Keratinocyte (primary cell): Measurements from ENCODE around the gene PAPOLA. TPM values are rescaled to one million over a fixed set of nuclear protein-coding genes. Genes with fewer than 3 reads are reported as not detected.

Experiments used
- DNase-seq: peaks from one replicate; pipeline ENCODE4 v3.0.0-alpha.2; 2011; ENCODE audit warnings: low read depth, missing footprints, low spot score
- FAIRE-seq: peaks from 2 replicates; lab custom pipeline; 2011; peaks lifted over from hg19 to GRCh38; lab: Jason Lieb, UNC
- H2AFZ ChIP-seq: 2 replicates; pipeline ENCODE4 v1.6.0; 2012; ENCODE audit warnings: low read length, control low read depth, inconsistent platforms; ENCODE audit not compliant: control insufficient read depth
- H3K27ac ChIP-seq: 2 replicates; pipeline ENCODE4 v1.5.1; 2011; ENCODE audit warnings: low read length; ENCODE audit not compliant: control insufficient read depth, insufficient read depth
- H3K27me3 ChIP-seq: 3 replicates; pipeline ENCODE4 v1.6.0; 2011; ENCODE audit warnings: low read length; ENCODE audit not compliant: control insufficient read depth, insufficient read depth; ENCODE audit errors: extremely low read depth
- H3K36me3 ChIP-seq, 2 experiments: 2 replicates in 1 of 2; 3 replicates in 1 of 2; pipeline ENCODE4 v1.5.1; 2011; ENCODE audit warnings: low read length in 2 of 2, mild to moderate bottlenecking in 1 of 2; ENCODE audit not compliant: control insufficient read depth in 2 of 2, insufficient read depth in 2 of 2; ENCODE audit errors: extremely low read depth in 1 of 2
- H3K4me1 ChIP-seq: 3 replicates; pipeline ENCODE4 v1.5.1; 2011; ENCODE audit warnings: low read length; ENCODE audit not compliant: control insufficient read depth, insufficient read depth; ENCODE audit errors: extremely low read depth
- H3K4me2 ChIP-seq: 3 replicates; pipeline ENCODE4 v1.6.0; 2011; ENCODE audit warnings: low read depth, low read length; ENCODE audit not compliant: control insufficient read depth, insufficient read depth; ENCODE audit errors: extremely low read depth
- H3K4me3 ChIP-seq, 3 experiments: fragments of 200-600 bp in 1 of 3; sonication (generic) in 1 of 3; 2 replicates in 2 of 3; 3 replicates in 1 of 3; pipeline ENCODE4 v1.5.1; 2011 to 2016; ENCODE audit warnings: low read length in 3 of 3, mild to moderate bottlenecking in 3 of 3, control low read depth in 2 of 3, inconsistent platforms in 1 of 3, low read depth in 1 of 3, mixed read lengths in 1 of 3, mixed run types in 1 of 3, moderate library complexity in 1 of 3; ENCODE audit not compliant: control insufficient read depth in 2 of 3, insufficient read depth in 2 of 3; ENCODE audit errors: extremely low read depth in 1 of 3
- H3K79me2 ChIP-seq: 2 replicates; pipeline ENCODE4 v1.6.0; 2012; ENCODE audit warnings: low read length; ENCODE audit not compliant: control insufficient read depth, insufficient read depth
- H3K9ac ChIP-seq: 3 replicates; pipeline ENCODE4 v1.6.0; 2011; ENCODE audit warnings: low read length; ENCODE audit not compliant: control insufficient read depth, insufficient read depth; ENCODE audit errors: extremely low read depth
- H3K9me1 ChIP-seq: 3 replicates; pipeline ENCODE4 v1.6.0; 2011; ENCODE audit warnings: low read length; ENCODE audit not compliant: control insufficient read depth, insufficient read depth; ENCODE audit errors: extremely low read depth
- H3K9me3 ChIP-seq: 2 replicates; pipeline ENCODE4 v1.5.1; 2012; ENCODE audit warnings: low read depth, low read length; ENCODE audit not compliant: control insufficient read depth
- H4K20me1 ChIP-seq: 3 replicates; pipeline ENCODE4 v1.6.0; 2011; ENCODE audit warnings: low read length; ENCODE audit not compliant: control insufficient read depth, insufficient read depth; ENCODE audit errors: extremely low read depth
- EZH2 ChIP-seq: IDR thresholded peaks from one replicate; pipeline ENCODE4 v1.6.1; 2012; ENCODE audit warnings: inconsistent platforms, mild to moderate bottlenecking, low read length, moderate library complexity
- dilution Hi-C: fragments of 300-500 bp; cut with MboI; formaldehyde crosslinking; loops from one replicate; pipeline ENCODE4 v1.7.0; 2020; ENCODE audit warnings: low sequenced_read_pairs; ENCODE audit not compliant: extremely low pct_ligation_motif_present
- polyA plus RNA-seq, 5 experiments: library from polyadenylated mRNA; depleted of rRNA in 3 of 5; stranded (reverse) in 3 of 5; stranded (forward) in 1 of 5; unstranded in 1 of 5; fragments of >200 nt; gene quantifications; 1 replicate in 1 of 5; 2 replicates in 3 of 5; 3 replicates in 1 of 5; pipeline versions ENCODE4 v1.2.1 to v1.2.3, GENCODE V29; 2011 to 2012; ENCODE audit warnings: missing spikeins in 2 of 5, low read depth in 1 of 5, low replicate concordance in 1 of 5
- TF ChIP-seq, protein P1 (sequence below), 3 experiments: IDR thresholded peaks in 1 of 3; conservative IDR thresholded peaks in 1 of 3; optimal IDR thresholded peaks in 1 of 3; 2 replicates in 2 of 3; 3 replicates in 1 of 3; pipeline versions ENCODE3 to v1.5.1; 2011; ENCODE audit warnings: low read length in 3 of 3, mild to moderate bottlenecking in 3 of 3, moderate library complexity in 2 of 3, control low read depth in 1 of 3, inconsistent platforms in 1 of 3; ENCODE audit not compliant: insufficient read depth in 2 of 3; ENCODE audit errors: extremely low read depth in 1 of 3

Gene PAPOLA
- polyA plus RNA-seq, 1 donor (not counting 4 experiments of a cell fraction or from before 2014, with no cell fraction given) = 154 TPM

DNA sequence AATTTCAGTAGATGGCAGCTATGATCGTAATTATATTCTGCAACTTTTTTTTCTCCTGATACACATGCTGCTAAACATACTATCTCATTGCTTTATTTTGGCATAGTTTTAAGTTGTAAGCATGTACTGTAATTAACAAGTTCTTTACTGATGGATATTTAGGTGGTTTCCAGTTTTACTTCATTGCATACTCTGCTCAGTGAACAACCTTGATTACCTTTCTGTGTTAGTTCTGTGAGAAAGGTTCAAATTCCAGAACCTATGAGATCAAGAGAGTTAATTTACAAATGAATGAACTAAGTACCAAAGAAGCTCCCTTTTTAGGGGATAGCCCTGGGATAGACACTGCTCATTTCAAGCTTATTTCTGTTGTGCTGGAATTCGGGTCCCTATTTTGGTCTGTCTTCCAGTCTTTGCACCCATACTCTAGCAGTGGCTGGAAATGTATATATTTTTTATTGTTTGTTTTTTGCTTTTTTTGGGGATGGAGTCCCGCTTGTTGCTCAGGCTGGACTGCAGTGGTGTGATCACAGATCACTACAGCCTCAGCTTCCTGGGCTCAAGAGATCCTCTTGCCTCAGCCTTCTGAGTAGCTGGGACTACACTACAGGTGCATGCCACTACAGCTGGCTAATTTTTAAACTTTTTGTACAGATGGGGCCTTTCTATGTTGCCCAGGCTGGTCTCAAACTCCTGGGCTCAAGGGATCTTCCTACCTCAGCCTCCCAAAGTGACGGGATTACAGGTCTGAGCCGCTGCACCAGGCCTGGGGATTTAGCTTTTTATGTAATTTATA is 10.6 kb downstream of the PAPOLA start:
- Histone ChIP-seq H2AFZ (no peak overlapping the region), H3K9me1 (no peaks in the 10 kb centered on the region), H4K20me1 (peaks cover 20% of the 10 kb centered on the region), H3K4me2 (no peak overlapping the region), H3K36me3 (no peaks in the 10 kb centered on the region), H3K4me3 (no peak overlapping the region), H3K4me1 (peaks cover 6% of the 10 kb centered on the region), H3K27me3 (no peaks in the 10 kb centered on the region), H3K9me3 (no peaks in the 10 kb centered on the region), H3K27ac (no peak overlapping the region), H3K79me2 (peaks cover 100% of the 10 kb centered on the region), H3K9ac (no peak overlapping the region)
- TF ChIP-seq EZH2 = no peak
- TF ChIP-seq, protein P1, sequence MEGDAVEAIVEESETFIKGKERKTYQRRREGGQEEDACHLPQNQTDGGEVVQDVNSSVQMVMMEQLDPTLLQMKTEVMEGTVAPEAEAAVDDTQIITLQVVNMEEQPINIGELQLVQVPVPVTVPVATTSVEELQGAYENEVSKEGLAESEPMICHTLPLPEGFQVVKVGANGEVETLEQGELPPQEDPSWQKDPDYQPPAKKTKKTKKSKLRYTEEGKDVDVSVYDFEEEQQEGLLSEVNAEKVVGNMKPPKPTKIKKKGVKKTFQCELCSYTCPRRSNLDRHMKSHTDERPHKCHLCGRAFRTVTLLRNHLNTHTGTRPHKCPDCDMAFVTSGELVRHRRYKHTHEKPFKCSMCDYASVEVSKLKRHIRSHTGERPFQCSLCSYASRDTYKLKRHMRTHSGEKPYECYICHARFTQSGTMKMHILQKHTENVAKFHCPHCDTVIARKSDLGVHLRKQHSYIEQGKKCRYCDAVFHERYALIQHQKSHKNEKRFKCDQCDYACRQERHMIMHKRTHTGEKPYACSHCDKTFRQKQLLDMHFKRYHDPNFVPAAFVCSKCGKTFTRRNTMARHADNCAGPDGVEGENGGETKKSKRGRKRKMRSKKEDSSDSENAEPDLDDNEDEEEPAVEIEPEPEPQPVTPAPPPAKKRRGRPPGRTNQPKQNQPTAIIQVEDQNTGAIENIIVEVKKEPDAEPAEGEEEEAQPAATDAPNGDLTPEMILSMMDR (optimal IDR thresholded peaks at IDR 0.05 in 1 of 3, IDR thresholded peaks at IDR 0.05 in 1 of 3, conservative IDR thresholded peaks at IDR 0.05 in 1 of 3; ENCODE audit: extremely low read depth in 1 of 3, insufficient read depth in 2 of 3, low read length in 3 of 3) = no peak
- dilution Hi-C loops = no loop called here
- no peak for FAIRE-seq
- no peak for DNase-seq

DNA sequence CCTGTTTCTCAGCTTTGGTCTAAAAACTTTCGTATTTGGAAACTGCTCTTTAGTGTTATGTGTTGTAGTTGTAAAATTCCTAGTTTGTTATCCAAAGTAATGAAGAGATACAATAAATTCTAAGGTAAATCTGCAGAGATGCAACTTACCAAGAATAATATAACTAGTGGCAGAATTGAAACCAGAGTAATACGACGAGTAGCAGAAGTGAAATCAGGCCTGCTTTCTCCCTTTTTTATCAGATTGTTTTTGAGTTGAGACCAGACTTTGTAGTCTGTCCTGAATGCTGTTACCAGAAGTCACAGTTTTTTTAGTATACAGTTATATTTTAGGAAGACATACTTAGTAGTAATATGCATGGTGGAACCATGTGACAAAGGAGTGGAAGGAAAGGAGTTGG is 12.5 kb downstream of the PAPOLA start:
- Histone ChIP-seq H3K4me2 (no peak overlapping the region), H3K9ac (no peak overlapping the region), H3K36me3 (no peaks in the 10 kb centered on the region), H3K9me1 (no peaks in the 10 kb centered on the region), H3K9me3 (no peaks in the 10 kb centered on the region), H2AFZ (no peak overlapping the region), H3K79me2 (peaks cover 99% of the 10 kb centered on the region), H3K27me3 (no peaks in the 10 kb centered on the region), H3K4me3 (no peak overlapping the region), H4K20me1 (peaks cover 16% of the 10 kb centered on the region), H3K27ac (no peak overlapping the region), H3K4me1 (peaks cover under 1% of the 10 kb centered on the region)
- TF ChIP-seq, protein P1 (optimal IDR thresholded peaks at IDR 0.05 in 1 of 3, IDR thresholded peaks at IDR 0.05 in 1 of 3, conservative IDR thresholded peaks at IDR 0.05 in 1 of 3; ENCODE audit: extremely low read depth in 1 of 3, insufficient read depth in 2 of 3, low read length in 3 of 3) = no peak
- TF ChIP-seq EZH2 = no peak
- no peak for FAIRE-seq
- DNase-seq = no peak
- dilution Hi-C loops = no loop called here
